Vagina (tissue), 2 donors: ENCODE results near the gene CEP104. TPM values are rescaled to one million over a fixed set of nuclear protein-coding genes. Genes with fewer than 3 reads are reported as not detected.

Experiments used
- DNase-seq, 2 donors: peaks; one replicate each; pipeline ENCODE4 v3.0.0-alpha.2; 2017; ENCODE audit errors: extremely low spot score in 2 of 2
- H3K27ac ChIP-seq: fragments of 200-600 bp; sonication (generic); one replicate; pipeline ENCODE4 v1.5.1; 2019
- H3K27me3 ChIP-seq: fragments of 200-600 bp; sonication (generic); one replicate; pipeline ENCODE4 v1.5.1; 2019
- H3K36me3 ChIP-seq, 2 donors: fragments of 200-600 bp; sonication (generic); one replicate each; pipeline ENCODE4 v1.5.1; 2017 to 2019
- H3K4me1 ChIP-seq: fragments of 200-600 bp; sonication (generic); one replicate; pipeline ENCODE4 v1.5.1; 2019
- H3K4me3 ChIP-seq, 2 donors: fragments of 200-600 bp; sonication (generic); 1 replicate in 1 of 2; 2 replicates in 1 of 2; pipeline ENCODE4 v1.5.1; 2016 to 2019
- H3K9me3 ChIP-seq: fragments of 200-600 bp; sonication (generic); one replicate; pipeline ENCODE4 v1.5.1; 2019
- POLR2A ChIP-seq, 2 donors: fragments of 450-650 bp; IDR thresholded peaks; one replicate each; pipeline ENCODE4 v1.6.1; 2017; ENCODE audit warnings: antibody characterized with exemption in 2 of 2, mild to moderate bottlenecking in 2 of 2, moderate library complexity in 2 of 2
- POLR2AphosphoS5 ChIP-seq, 2 donors: sonication (generic); formaldehyde crosslinking; IDR thresholded peaks; one replicate each; pipeline ENCODE4 v1.9.0; 2017; ENCODE audit warnings: antibody characterized with exemption in 2 of 2, mild to moderate bottlenecking in 2 of 2, low read depth in 1 of 2; ENCODE audit not compliant: insufficient read depth in 1 of 2
- intact Hi-C: fragments of 100-400 bp; cut with DNase I; formaldehyde crosslinking; loops from one replicate; pipeline ENCODE4 v1.15.1; 2023
- total RNA-seq: library from RNA; depleted of rRNA; stranded (reverse); fragments of >200 nt; gene quantifications from one replicate; pipeline ENCODE4 v1.2.3, GENCODE V29; 2016
- TF ChIP-seq, protein P1 (sequence below), 3 experiments: fragments of 450-650 bp in 2 of 3; fragments of 200-600 bp in 1 of 3; sonication (generic) in 1 of 3; IDR thresholded peaks; one replicate each; pipeline ENCODE4 v1.5.1; 2017 to 2019; ENCODE audit warnings: antibody characterized with exemption in 3 of 3, mild to moderate bottlenecking in 2 of 3, moderate library complexity in 2 of 3

Gene CEP104
- total RNA-seq, 1 donor from 2014 or later = 62.9 TPM

DNA sequence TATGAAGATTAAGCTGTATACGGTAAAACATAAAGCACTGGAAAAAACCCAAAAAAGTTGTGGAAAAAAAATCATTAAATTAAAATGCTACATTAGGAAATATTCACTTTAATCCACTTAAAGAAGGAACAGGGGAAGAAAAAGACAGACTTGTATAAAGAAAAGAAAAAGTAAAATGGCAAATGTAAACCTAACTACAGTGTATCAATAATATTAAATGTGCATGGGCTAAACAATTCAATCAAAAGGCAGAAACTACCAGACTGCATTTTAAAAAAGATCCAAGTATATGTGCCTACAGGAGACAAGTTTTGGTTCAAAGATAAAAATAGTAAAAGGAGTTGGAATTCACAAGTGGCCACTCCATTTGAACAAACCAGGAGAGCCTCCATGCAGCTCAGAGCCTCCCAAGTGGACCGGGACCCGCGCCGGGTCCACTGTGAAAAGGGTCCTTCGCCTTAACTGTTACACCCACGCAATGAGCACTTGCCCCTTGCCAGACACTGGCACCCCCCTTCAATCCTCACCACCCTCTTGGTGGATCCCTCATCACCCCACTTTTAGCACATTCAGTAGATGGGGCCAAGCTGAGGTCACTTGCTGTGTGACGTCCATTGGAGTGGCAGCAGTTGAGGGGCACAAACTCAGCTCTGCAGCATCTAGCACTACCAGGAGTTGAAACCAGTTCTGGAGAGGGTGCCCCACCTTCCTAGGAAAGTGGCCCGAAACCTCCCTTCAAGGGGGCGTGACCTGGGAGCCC, 42.2 kb upstream of the CEP104 start:
- peak overlapping the region; percentile 97 for H3K27ac ChIP-seq
- TF ChIP-seq, protein P1, sequence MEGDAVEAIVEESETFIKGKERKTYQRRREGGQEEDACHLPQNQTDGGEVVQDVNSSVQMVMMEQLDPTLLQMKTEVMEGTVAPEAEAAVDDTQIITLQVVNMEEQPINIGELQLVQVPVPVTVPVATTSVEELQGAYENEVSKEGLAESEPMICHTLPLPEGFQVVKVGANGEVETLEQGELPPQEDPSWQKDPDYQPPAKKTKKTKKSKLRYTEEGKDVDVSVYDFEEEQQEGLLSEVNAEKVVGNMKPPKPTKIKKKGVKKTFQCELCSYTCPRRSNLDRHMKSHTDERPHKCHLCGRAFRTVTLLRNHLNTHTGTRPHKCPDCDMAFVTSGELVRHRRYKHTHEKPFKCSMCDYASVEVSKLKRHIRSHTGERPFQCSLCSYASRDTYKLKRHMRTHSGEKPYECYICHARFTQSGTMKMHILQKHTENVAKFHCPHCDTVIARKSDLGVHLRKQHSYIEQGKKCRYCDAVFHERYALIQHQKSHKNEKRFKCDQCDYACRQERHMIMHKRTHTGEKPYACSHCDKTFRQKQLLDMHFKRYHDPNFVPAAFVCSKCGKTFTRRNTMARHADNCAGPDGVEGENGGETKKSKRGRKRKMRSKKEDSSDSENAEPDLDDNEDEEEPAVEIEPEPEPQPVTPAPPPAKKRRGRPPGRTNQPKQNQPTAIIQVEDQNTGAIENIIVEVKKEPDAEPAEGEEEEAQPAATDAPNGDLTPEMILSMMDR (IDR thresholded peaks at IDR 0.05) = no peak
- TF ChIP-seq POLR2AphosphoS5 (IDR thresholded peaks at IDR 0.05; ENCODE audit: insufficient read depth in 1 of 2, low read depth in 1 of 2) = no peak
- TF ChIP-seq POLR2A (IDR thresholded peaks at IDR 0.05) = no peak
- intact Hi-C loops = no loop called here
- peak overlapping the region; percentile 87 to 95 for H3K4me3 ChIP-seq
- peaks cover 11% of the 10 kb centered on the region for H3K4me1 ChIP-seq
- no peaks in the 10 kb centered on the region for H3K27me3 ChIP-seq
- no peak for DNase-seq
- peaks cover 0 to 12% of the 10 kb centered on the region in 2 donors for H3K36me3 ChIP-seq
- peaks cover 7% of the 10 kb centered on the region for H3K9me3 ChIP-seq

DNA sequence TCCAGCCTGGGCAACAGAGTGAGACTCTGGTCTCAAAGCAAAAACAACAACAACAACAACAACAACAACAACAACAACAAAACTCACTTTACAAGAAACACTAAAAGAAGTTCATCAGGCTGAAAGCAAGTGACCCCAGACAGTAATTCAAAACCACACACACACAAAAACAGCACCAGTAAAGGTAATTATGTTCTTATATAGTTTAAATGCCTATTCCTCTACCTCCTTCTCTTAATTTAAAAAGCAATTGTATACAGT, 41.4 kb upstream of the CEP104 start:
- TF ChIP-seq, protein P1 (IDR thresholded peaks at IDR 0.05) = no peak
- no peak for TF ChIP-seq POLR2A (IDR thresholded peaks at IDR 0.05)
- TF ChIP-seq POLR2AphosphoS5 (IDR thresholded peaks at IDR 0.05; ENCODE audit: insufficient read depth in 1 of 2, low read depth in 1 of 2) = no peak
- Histone ChIP-seq H3K36me3 (peaks cover 0 to 12% of the 10 kb centered on the region in 2 donors), H3K9me3 (peaks cover 7% of the 10 kb centered on the region), H3K4me3 (no peak overlapping the region), H3K27me3 (no peaks in the 10 kb centered on the region), H3K4me1 (peaks cover 11% of the 10 kb centered on the region), H3K27ac (no peak overlapping the region)
- intact Hi-C loops = no loop called here
- DNase-seq = no peak

GRCh38 chr1:3896396-3897000, 39.5 kb upstream of the CEP104 start:
- H3K27ac ChIP-seq = no peak overlapping the region
- H3K4me1 ChIP-seq = peaks cover 11% of the 10 kb centered on the region

GRCh38 chr1:3895951-3896325, 38.9 kb upstream of the CEP104 start:
- intact Hi-C loops = no loop called here
- H3K4me1 ChIP-seq = peaks cover 11% of the 10 kb centered on the region
- no peak for DNase-seq
- no peaks in the 10 kb centered on the region for H3K27me3 ChIP-seq
- H3K36me3 ChIP-seq = peaks cover 0 to 12% of the 10 kb centered on the region in 2 donors
- no peak overlapping the region for H3K4me3 ChIP-seq
- no peak overlapping the region for H3K27ac ChIP-seq
- H3K9me3 ChIP-seq = peaks cover 7% of the 10 kb centered on the region
- TF ChIP-seq POLR2A (IDR thresholded peaks at IDR 0.05) = no peak
- TF ChIP-seq, protein P1 (IDR thresholded peaks at IDR 0.05) = no peak
- TF ChIP-seq POLR2AphosphoS5 (IDR thresholded peaks at IDR 0.05; ENCODE audit: insufficient read depth in 1 of 2, low read depth in 1 of 2) = no peak

More at GRCh38 chr1:3896396-3897000, 39.5 kb upstream of the CEP104 start:
- intact Hi-C loops = no loop called here
- DNase-seq = no peak
- Histone ChIP-seq H3K4me3 (no peak overlapping the region), H3K9me3 (peaks cover 7% of the 10 kb centered on the region), H3K36me3 (peaks cover 0 to 12% of the 10 kb centered on the region in 2 donors), H3K27me3 (no peaks in the 10 kb centered on the region)
- TF ChIP-seq POLR2AphosphoS5 (IDR thresholded peaks at IDR 0.05; ENCODE audit: insufficient read depth in 1 of 2, low read depth in 1 of 2) = no peak
- TF ChIP-seq POLR2A (IDR thresholded peaks at IDR 0.05) = no peak
- TF ChIP-seq, protein P1 (IDR thresholded peaks at IDR 0.05) = no peak
